Measurements from ENCODE around the gene GSC2.
"Not testable (repeated sequence)": the region's sequence is repeated elsewhere in the genome, so short reads cannot be mapped to it uniquely, and the experiment has no call there.

Gene GSC2

DNA sequence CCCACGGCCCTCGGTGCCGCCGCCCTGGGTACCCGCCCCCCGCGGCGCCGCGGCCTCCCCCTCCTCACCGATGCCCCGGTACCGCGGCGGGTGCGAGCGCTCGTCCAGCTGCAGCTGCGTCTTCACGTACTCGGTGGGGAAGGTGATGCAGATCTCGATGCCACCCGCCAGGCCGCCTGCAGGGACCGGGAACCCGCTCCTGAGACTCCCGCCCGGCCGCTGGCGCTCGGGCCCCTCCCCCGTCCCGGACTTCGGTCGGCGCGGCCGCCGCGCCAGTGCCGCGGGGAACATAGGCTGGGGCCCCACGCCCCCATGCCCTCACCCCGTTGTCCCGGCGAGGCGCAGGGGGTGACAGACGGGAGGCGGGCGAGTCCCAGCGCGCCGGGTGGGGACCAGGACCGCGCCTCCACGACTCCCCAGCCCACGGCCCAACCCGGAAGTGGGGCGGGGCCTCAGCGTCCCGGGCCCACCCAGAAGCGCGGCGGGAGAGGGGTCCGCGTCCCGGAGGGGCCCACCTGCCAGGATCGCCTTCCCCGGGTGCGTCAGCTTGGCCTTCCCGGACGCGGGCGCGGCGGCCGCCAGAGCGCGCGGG is 28.1 kb upstream of the GSC2 start:
- no peak for DNase-seq (ENCODE audit: low read depth)

DNA sequence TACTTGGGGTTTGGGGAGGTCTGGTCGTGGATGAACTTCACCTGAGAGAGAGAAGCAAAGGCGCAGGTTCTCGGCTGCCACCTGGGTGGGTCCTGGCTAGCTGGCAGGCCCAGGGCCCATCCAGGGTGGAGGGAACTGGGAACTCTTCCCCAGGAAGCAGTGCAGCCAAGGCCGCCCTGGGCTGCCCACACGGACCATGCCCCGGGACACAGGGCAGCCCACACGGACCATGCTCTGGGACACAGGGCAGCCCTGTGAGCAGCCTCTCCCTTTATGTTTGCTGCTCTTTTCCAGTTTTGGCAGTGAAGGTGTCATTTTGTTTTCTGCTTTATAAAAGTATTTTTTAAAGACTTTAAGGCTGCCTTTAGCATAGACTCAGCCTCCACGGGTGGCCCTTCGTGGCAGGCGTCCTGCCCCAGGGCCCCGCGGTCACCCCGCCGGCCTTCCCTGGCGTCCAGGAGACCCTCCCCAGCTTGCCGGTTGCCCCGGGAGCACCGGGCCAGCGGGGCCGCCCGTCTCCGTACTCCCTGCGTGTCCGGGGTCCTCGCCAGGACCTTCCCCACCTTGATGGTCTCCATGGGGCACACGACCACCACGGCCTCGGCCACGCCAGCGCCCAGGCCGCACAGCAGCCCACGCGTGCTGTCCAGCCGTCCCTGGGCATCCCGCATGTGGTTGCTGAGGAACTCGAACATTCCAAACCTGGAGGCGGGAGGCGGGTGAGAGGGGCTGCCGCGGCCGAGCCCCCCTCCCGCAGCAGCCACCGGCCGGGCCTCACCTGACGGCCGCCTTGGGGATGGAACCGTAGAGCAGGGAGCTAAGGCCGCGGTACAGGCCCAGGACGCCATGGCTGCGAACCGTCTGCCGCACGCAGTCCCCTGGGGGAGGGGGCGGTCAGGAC is 27.3 kb upstream of the GSC2 start:
- DNase-seq (ENCODE audit: low read depth): no peak

DNA sequence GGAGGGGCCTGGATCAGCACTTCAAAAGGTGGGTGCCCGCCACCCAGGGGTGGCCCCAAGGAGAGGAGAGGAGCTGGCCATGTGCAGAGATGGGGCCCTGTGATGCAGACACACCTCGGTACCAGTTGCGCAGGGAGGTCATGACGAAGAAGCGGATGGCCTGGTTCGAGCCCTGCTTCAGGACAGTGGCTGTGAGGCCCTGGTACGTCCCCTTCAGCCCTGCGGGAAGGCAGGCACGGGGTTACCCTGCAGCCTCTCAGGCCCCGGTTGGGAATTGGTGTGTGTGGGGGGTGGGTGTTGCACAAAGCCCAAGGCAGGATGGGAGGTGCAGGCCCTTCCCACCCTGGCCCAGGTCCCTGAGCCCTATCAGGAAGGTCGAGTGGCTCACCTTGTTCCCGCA is 26.6 kb upstream of the GSC2 start:
- DNase-seq (ENCODE audit: low read depth): no peak

DNA sequence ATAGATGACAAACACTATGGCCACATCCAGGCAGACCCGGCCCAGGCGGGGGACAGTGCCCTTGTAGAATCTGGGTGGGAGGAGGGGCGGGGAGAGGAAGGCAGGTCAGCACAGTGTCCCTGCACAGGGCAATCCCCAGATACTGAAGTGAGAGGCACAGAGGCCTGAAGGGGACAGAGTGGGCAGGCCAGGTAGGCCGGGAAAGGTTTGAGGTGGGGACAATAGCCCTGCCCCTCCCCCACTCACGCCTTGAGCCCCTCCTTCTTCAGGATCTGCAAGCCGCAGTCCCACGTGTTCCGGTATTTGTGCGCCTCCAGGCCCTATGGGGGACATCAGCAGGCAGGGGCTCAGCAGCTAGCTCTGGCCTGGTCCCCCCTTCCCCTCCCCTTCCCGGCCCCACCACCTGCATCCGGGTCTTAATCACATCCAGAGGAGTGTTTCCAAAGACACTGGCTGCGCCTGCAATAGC is 26.1 kb upstream of the GSC2 start:
- DNase-seq (ENCODE audit: low read depth): no peak

DNA sequence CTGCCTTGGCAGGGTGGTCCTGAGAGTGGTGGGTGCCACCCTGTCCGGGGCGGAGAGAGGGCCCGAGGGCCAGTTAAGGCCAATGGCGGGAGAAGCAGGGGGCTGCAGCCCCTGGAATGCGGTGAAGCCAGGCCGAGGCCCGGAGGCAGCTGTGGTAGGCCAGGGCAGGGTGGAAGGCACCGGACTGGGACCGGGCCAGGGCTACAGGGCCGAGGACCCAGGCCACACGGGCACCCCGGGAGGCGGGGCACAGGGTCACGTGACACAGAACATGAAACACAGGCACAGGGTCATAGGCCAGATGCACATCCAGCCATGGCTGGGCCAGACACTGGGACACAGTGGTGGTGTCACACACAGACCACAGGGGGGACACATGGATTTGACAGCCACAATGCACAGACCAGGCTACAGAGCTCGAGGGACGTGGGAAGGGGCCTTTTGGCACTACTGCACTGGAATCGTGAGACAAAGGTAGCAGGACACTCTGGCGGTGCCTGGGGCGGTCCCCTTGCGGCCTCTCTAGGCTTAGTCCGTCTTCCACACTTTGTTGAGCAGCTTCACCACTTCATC is 25.6 kb upstream of the GSC2 start:
- no peak for DNase-seq (ENCODE audit: low read depth)

DNA sequence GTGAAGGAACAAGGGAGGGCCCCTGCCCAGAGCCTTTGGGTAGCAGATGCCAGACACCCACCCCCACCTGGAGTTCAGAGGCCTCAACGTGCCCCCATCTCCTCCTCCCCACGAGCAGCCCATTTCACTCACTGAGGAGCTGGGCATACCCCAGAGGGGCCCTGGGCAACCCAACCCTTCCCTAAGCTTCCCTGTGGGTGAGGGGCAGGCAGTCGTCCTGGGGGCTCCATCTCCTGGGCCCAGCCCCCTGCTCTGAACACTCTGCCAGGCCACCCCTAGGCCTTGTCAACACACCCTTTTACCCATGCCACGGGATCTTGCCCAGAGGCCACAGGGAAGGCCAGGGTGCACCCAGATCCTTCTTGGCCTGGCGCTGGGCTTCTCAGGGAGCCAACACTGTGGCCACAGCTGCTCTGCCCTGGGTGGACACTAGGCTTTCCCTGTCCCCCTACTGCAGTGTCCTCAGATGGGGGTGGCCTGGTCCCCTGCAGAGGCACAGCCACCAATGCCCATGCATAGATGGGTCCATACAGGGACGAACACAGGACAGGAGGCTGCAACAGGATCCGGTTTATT is 25.0 kb upstream of the GSC2 start:
- no peak for DNase-seq (ENCODE audit: low read depth)

DNA sequence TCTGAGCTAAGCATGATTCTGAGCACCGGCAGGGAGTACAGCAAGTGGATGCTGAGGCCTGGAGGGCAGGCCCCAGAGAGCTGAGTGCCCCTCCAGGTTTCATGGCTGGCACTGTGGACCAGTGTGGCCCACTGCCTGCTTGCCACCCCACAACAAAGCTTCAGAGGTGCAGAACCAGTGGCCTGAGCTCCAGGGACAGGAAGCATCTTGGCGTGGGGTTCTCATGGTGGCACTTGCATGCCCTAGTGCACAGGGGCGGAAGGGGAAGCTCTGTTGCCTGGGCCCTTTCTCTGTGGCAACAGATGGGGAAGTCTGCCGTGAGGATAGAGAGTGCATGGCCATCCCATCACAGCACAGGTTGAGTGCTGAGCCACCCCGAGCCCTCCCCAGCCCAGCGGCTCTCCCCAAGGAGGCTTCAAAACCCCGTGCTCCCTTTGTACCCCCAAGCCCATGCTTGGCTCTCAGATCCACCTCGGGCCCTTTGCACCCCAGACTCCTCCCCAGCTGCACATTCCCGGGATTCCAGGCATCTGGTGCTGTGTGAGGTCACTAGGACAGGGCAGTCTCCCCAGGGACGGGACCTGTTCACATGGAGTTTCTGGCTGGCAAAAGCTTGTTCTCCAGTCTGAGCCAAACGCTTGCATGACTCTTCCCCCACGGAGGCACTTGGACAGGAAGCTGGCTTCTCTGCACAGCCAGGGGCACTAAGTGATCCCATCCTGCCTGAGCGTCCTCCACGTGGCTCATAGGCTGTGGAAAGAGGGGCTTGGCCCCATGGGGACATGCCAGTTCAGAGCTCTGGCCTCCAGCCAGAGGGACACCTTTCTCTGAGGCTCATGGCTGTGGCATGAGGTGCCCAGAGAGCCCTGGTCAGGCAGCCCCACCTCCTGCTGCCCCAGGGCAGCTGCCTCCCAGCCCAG is 24.3 kb upstream of the GSC2 start:
- DNase-seq (ENCODE audit: low read depth): peak; percentile 79

DNA sequence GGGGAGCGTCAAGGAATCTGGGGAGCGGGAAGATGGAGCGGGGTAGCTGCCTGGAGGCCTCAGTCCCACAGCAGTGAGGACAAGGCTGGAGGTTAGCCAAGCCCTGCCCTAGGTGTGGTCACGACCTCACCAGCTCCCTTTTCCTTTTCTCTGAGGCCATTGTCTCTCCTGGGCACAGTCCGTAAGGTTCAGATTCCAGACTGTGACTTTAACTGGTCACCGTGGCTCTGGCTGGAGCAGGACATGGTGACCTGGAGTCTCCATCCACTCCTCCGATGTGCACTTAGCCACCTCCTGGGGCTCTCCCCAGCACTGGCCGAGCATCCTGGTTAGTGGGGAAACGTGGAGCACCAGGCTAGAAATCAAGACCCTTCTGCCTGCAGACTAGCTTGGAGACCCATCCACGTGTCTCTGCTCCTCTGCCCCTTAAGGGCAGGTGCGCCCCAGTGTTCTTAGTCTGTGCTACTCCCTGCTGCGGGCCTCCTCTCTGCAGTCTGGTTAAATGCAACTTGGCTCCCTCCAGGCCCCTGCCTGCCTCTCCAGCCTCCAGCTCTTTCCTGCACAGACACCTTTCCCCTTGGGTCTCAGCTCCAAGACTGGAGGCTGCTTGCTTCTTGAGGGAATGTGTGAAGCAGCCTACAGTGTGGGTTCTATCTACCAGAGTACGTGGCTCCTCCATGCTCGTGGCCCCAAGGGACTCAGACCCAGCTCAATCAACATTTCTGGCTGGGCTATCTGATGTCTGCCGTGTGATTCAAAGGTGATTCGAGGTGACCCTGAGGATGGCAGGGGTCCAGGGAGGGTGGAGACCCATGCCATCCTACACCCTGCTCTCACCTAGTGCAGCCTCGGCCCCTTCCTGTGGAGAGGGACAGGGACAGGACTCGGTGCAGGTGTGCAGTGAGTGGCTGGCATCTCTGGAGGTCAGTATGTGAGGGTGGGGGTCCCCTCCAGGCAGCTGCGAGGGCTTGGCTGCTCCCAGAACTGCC is 23.2 kb upstream of the GSC2 start:
- DNase-seq (ENCODE audit: low read depth): no peak

DNA sequence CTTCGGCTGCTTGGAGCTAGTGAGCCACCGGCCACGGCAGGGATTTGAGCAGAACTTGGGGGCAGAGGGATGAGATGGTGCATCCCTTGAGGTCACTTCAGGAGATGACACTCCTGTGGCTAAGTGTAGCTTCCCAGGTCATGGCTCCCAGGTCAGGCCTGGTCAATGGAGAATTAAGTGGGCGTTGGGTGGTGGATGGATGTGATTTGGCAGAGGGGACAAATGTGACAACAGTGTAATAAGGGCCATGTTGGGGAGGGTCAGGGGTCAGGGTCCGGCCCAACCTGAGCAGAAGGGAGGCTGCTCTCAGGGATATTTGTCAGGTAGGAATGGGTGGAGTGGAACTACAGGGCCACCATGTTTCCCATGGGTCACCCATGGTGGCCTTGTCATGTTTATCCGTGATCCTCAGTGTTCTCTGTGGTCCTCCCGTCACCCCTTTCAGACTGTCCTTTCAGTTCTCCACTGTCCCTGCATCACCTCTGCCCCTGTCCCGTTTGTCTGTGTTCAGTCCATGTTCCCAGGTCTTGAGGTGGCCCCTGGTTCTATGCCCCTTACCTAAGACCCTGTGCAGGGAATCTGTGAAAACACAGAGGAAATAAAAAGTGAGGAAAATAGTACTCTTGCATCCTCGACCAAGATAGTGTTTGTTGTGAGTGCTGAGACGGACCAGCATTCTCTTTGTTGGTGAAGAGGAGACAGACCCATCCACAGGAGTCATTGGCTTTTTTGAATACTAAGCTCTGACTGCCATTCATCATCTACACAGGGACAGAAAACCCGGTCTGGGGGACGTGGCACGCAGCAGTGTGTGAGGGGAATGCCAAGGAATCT is 22.3 kb upstream of the GSC2 start:
- no peak for DNase-seq (ENCODE audit: low read depth)

DNA sequence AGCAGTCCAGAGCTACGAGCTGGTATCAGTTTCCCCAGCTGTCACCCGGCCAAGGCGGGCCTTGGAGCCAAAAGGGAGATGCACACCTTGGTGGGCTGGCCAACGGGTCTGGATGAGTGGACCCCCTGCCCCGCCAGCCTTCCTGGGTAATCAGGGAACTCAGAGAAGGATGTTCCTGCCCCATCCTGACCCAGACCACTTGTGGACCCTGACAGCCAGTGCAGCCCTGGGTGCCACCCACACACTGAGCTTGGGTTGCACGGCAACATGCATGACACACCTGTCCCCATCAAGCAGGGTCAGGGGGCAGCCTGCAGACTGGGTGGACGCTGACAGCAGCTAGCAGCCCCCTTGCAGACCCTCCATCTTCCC is 19.8 kb upstream of the GSC2 start:
- no peak for DNase-seq (ENCODE audit: low read depth)

DNA sequence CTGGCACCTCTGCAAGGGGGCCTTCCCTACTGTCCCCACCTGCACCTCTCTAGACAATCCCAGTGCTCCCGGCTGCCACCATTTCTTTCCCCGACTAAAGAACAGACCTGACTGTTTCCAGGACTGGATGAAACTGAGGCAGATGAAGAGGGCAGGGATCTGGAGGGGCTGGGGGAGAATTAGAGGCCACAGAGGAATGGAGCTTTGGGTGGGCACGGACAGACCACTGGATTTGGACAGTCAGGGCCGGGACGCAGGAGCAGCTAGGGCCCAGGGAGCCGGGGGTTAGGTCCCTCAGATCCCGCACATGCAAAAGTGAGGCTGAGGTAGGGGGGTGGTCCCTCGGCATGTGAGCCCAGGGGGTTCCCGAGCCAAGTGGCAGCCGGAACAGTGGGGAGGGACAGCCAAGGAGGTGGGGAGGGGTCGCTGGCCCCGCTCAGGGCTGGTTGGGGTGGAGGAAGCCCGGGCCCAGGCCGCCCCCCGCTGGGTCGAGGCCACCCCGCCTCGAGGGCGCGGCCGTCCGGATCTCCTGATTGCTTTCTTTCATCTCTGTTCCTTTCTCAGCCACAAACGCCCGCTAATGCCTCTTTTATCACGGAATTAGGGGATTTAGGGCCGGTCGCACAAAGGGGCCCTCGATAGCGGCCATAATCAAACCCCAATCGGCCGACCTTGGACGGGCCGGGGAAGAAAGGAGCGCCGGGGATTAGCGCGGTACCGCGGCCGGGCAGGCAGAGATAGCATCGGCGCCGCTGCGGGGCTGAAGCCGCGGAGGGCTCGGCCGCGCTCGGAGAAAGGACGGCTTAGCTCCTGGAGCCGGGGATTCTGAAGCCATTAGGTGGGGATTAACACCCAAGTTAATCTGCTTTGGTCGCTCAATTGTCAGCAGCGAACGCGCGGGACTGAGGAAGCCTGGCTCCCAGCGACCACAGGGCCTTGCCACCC is 19.2 kb upstream of the GSC2 start:
- no peak for DNase-seq (ENCODE audit: low read depth)

DNA sequence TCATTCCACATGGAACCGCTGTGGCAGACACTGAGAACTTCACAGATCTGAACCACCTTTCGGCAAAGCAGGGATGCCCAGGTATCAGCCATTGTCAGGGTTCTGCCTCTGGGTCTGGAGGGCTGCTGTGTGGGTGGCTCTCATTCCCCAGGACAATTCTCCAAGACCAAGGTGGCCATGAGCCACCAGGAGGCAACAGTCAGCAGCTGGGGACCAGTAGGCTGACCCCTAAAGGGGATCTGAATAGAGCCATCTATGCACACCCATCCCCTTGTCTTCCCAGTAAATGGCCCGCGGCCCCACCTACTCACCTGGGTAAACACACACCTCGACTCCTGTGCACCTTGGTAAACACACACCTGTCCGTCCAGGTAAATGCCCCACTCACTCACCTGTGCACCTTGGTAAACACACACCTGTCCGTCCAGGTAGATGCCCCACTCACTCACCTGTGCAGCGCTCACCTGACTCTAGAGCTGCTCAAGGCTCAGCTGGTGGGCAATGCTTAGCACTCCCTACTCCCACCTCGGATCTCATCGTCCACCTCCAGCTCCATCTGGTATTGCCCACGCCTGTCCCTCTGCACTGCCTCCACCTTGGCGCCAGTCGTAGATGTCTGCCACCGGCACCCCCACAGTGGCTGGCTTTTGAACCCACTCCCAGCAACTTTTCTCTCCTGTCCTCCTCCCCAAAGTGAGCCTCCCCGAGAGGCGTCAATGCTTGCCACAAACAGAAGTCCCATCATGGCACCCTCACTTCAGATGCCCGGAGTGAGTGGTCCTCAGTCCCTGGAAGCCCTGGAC is 18.2 kb upstream of the GSC2 start:
- DNase-seq (ENCODE audit: low read depth): no peak

DNA sequence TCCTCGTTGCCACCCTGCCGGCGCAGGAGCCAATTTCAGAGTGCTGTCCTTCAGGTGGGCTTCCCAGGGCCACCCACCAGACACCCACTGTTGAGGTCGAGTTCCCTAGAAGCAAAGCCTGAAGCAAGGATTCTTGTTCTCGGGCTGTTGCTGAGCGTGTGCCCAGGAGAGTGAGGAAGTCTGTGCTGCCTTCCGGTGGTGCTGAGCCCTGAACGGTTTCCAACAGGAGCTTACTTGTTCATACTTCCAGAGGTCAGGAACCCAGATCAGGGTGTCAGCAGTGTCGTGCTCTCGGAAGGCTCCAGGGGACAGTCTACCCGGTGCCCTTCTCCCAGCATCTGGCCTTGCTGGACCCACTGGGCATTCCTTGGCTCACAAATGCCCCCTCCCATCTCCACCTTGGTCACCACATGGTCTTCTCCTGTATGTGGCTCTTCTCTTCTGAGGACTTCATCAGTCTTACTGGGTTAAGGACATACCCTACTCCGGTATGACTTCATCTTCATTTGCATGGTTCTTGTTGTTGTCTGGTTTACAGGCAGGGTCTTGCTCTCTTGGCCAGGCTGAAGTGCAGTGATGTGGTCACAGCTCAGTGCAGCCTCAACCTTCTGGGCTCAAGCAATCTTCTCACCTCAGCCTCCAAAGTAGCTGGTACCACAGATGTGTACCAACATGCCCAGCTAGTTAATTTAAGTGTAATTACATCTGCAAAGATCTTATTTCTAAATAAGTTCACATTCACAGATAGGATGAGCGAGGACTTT is 17.2 kb upstream of the GSC2 start:
- DNase-seq (ENCODE audit: low read depth): no peak

DNA sequence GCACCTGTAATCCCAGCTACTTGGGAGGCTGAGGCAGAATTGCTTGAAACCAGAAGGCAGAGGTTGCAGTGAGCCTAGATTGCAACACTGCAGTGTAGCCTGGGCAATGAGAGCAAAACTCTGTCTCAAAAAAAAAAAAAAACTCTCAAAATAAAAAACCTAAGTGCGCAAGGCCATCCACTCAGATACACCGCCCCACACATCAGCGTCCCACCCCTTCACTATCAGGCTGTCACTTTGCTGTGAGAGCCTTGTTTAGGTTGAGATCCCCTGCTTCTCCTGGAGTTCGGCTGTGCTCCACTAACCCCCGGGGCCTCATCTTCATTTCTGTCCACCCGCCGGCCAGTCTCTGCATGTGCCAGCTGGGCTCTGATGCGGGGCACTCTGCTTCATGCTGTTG is 16.3 kb upstream of the GSC2 start:
- DNase-seq (ENCODE audit: low read depth): no peak

DNA sequence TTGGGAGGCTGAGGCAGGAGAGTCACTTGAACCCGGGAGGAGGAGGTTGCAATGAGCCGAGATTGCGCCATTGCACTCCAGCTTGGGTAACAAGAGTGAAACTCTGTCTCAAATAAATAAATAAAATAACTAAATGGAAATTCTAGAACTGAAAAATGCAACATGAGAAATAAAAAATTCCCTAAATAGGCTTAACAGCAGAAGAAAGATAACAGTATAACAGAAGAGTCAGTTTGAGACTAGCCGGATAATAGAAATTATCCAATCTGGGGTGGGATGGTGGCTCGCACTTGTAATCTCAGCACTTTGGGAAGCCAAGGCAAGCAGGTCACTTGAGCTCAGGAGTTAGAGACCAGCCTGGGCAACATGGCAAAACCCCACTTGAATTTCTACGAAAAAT is 14.3 kb upstream of the GSC2 start:
- DNase-seq (ENCODE audit: low read depth): no peak

DNA sequence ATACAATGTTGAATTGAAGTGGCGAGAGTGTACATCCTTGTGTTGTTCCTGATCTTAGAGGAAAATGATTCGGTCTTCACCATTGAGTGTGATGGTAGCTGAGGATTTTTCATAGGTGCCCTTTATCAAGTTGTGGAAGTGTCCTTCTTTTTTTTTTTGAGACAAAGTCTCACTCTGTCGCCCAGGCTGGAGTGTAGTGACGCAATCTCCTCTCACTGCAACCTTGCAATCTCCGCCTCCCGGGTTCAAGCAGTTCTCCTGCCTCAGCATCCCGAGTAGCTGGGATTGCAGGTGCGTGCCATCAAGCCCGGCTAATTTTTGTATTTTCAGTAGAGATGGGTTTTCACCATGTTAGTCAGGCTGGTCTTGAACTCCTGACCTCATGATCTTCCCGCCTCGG is 8.6 kb upstream of the GSC2 start:
- not testable (repeated sequence) for DNase-seq (ENCODE audit: low read depth)

DNA sequence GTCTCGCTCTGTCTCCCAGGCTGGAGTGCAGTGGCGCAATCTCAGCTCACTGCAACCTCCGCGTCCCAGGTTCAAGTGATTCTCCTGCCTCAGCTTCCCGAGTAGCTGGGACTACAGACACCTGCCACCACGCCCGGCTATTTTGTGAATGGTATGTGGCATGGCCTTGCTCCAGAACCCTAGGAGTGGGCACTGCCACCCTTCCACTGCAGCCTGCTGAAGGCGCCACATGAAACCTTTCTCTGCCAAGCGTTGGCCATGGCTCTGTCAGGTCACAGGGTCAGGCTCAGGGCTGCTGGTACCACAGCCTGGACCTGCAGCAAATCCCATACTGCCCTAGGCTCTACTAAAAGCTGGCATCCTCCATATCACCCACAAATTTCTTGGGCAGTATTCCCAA is 6.0 kb upstream of the GSC2 start:
- not testable (repeated sequence) for DNase-seq (ENCODE audit: low read depth)
